Measurements from ENCODE around the gene ELMO1.

The ELMO1 gene

GRCh38 chr7:37096341-37096740 is 352.3 kb downstream of the ELMO1 start:
- DNase-seq (ENCODE audit: low read depth), result no peak

GRCh38 chr7:37095122-37095521 is 353.5 kb downstream of the ELMO1 start:
- DNase-seq (ENCODE audit: low read depth), result no peak

- no peak for DNase-seq (ENCODE audit: low read depth)
These were observed 355.4 kb downstream of the ELMO1 start for GRCh38 chr7:37093257-37093656.

- no peak for DNase-seq (ENCODE audit: low read depth)
These were observed 356.1 kb downstream of the ELMO1 start for GRCh38 chr7:37092548-37092947.

- no peak for DNase-seq (ENCODE audit: low read depth)
These were observed 358.7 kb downstream of the ELMO1 start for GRCh38 chr7:37089972-37090371.

GRCh38 chr7:37085600-37085999 is 363.1 kb downstream of the ELMO1 start:
- DNase-seq (ENCODE audit: low read depth), result no peak

- no peak for DNase-seq (ENCODE audit: low read depth)
These were observed 364.4 kb downstream of the ELMO1 start for GRCh38 chr7:37084303-37084702.

- DNase-seq (ENCODE audit: low read depth), result peak; percentile 60
These were observed 365.2 kb downstream of the ELMO1 start for GRCh38 chr7:37083311-37084096.

GRCh38 chr7:37081436-37081835 is 367.2 kb downstream of the ELMO1 start:
- DNase-seq (ENCODE audit: low read depth), result no peak

- no peak for DNase-seq (ENCODE audit: low read depth)
These were observed 369.2 kb downstream of the ELMO1 start for GRCh38 chr7:37079420-37079819.

GRCh38 chr7:37076668-37077067 is 372.0 kb downstream of the ELMO1 start:
- DNase-seq (ENCODE audit: low read depth), result no peak

- DNase-seq (ENCODE audit: low read depth), result no peak
These were observed 374.3 kb downstream of the ELMO1 start for GRCh38 chr7:37074370-37074769.

- DNase-seq (ENCODE audit: low read depth), result no peak
These were observed 377.5 kb downstream of the ELMO1 start for GRCh38 chr7:37071124-37071523.

GRCh38 chr7:37070471-37070870 is 378.2 kb downstream of the ELMO1 start:
- no peak for DNase-seq (ENCODE audit: low read depth)

- DNase-seq (ENCODE audit: low read depth), result no peak
These were observed 378.6 kb downstream of the ELMO1 start for GRCh38 chr7:37070031-37070430.

GRCh38 chr7:37069336-37069735 is 379.3 kb downstream of the ELMO1 start:
- DNase-seq (ENCODE audit: low read depth), result no peak

- no peak for DNase-seq (ENCODE audit: low read depth)
These were observed 379.8 kb downstream of the ELMO1 start for GRCh38 chr7:37068902-37069301.

- DNase-seq (ENCODE audit: low read depth), result no peak
These were observed 380.6 kb downstream of the ELMO1 start for GRCh38 chr7:37068038-37068437.

GRCh38 chr7:37065779-37066271 is 382.8 kb downstream of the ELMO1 start:
- DNase-seq (ENCODE audit: low read depth), result peak; percentile 69

- DNase-seq (ENCODE audit: low read depth), result no peak
These were observed 386.2 kb downstream of the ELMO1 start for GRCh38 chr7:37062560-37062859.

GRCh38 chr7:37061849-37062559 is 386.7 kb downstream of the ELMO1 start:
- DNase-seq (ENCODE audit: low read depth), result no peak

GRCh38 chr7:37056234-37056912 is 392.3 kb downstream of the ELMO1 start:
- no peak for DNase-seq (ENCODE audit: low read depth)

GRCh38 chr7:37054624-37055241 is 393.9 kb downstream of the ELMO1 start:
- no peak for DNase-seq (ENCODE audit: low read depth)

Data from HS-5 (cell line).